Esophagus squamous epithelium (tissue), 4 donors: ENCODE data around the gene IARS1.

Experiments used
- CTCF ChIP-seq, 6 experiments: fragments of 450-650 bp in 4 of 6; fragments of 200-600 bp in 2 of 6; sonication (generic) in 2 of 6; IDR thresholded peaks; one replicate each; pipeline ENCODE4 v1.5.1; 2016 to 2019; ENCODE audit warnings: antibody characterized with exemption in 6 of 6, mild to moderate bottlenecking in 4 of 6, moderate library complexity in 4 of 6
- POLR2A ChIP-seq, 4 donors: fragments of 450-650 bp; IDR thresholded peaks; one replicate each; pipeline ENCODE4 v1.6.1; 2017; ENCODE audit warnings: antibody characterized with exemption in 4 of 4, mild to moderate bottlenecking in 4 of 4, moderate library complexity in 3 of 4

DNA sequence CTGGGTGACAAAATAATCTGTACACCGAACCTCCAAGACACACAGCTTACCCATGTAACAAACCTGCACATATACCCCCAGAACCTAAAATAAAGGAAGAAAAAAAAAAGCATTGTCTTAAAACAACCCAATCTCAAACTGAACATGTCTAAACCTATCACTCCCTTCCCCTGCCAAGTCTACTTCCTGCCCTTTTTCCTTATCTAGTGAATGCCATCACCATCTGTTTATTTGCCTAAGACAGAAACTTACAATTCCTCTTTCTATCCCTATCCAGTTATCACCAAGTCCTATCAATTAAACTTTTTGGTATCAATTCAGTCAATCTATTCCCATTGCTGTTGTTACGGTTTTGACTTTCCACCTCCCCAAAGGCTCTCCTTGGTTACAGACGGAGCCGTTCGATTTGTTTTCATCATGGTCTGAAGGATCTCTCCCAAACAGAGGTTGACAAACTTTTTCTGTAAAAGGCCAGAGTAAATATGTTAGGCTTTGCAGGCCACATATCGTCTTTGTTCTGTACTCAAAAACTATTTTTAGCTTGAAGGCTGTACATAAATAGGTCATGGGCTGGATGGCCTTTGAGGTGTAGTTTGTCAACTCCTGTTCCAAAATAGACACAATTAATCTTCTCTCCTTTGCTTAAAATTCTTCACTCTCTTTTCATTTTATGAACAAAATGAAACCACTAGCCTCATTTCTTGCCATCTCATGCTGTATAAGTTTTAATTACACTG lies 19.6 kb upstream of the IARS1 start:
- TF ChIP-seq CTCF (IDR thresholded peaks at IDR 0.05) (no peak), POLR2A (IDR thresholded peaks at IDR 0.05) (no peak)
